Upper lobe of left lung (tissue), 6 donors: ENCODE measurements around the gene C16orf95. TPM values are rescaled to one million over a fixed set of nuclear protein-coding genes. Genes with fewer than 3 reads are reported as not detected.
A peak's percentile ranks its signal among the peaks of the same experiment; 100 is the strongest.
"Not testable (repeated sequence)": the region's sequence is repeated elsewhere in the genome, so short reads cannot be mapped to it uniquely, and the experiment has no call there.

Source experiments
- ATAC-seq, 2 donors: fragments of 200-7000 bp; cut with Tn5 transposase; one replicate each; pipeline ENCODE4 v1.9.1; 2022; ENCODE audit warnings: mild to moderate bottlenecking in 2 of 2, moderate library complexity in 2 of 2; ENCODE audit not compliant: low FRiP score in 2 of 2
- DNase-seq, 2 donors: peaks; one replicate each; pipeline ENCODE4 v3.0.0-alpha.2; 2019 to 2020
- H3K27ac ChIP-seq, 4 donors: fragments of 200-600 bp; sonication (generic); one replicate each; pipeline ENCODE4 v1.5.1; 2016 to 2019
- H3K27me3 ChIP-seq, 4 donors: fragments of 200-600 bp; sonication (generic); one replicate each; pipeline ENCODE4 v1.5.1; 2017 to 2019
- H3K36me3 ChIP-seq, 4 donors: fragments of 200-600 bp; sonication (generic); one replicate each; pipeline ENCODE4 v1.5.1; 2016 to 2019
- H3K4me1 ChIP-seq, 4 donors: fragments of 200-600 bp; sonication (generic); one replicate each; pipeline ENCODE4 v1.5.1; 2018 to 2019
- H3K4me3 ChIP-seq, 4 donors: fragments of 200-600 bp; sonication (generic); one replicate each; pipeline ENCODE4 v1.5.1; 2017 to 2019; ENCODE audit warnings: mild to moderate bottlenecking in 2 of 4, moderate library complexity in 1 of 4
- H3K9me3 ChIP-seq, 4 donors: fragments of 200-600 bp; sonication (generic); one replicate each; pipeline ENCODE4 v1.5.1; 2018 to 2019
- CTCF ChIP-seq, 6 experiments: fragments of 450-650 bp in 4 of 6; fragments of 200-600 bp in 2 of 6; sonication (generic) in 2 of 6; IDR thresholded peaks; one replicate each; pipeline ENCODE4 v1.5.1; 2016 to 2019; ENCODE audit warnings: antibody characterized with exemption in 6 of 6
- EP300 ChIP-seq, 4 donors: sonication (generic); formaldehyde crosslinking; IDR thresholded peaks; one replicate each; pipeline ENCODE4 v1.5.1; 2017; ENCODE audit warnings: antibody characterized with exemption in 4 of 4, control low read depth in 2 of 4
- POLR2A ChIP-seq, 4 donors: fragments of 450-650 bp; IDR thresholded peaks; one replicate each; pipeline ENCODE4 v1.5.1; 2016 to 2017; ENCODE audit warnings: antibody characterized with exemption in 4 of 4, mild to moderate bottlenecking in 2 of 4
- POLR2AphosphoS5 ChIP-seq, 2 donors: sonication (generic); formaldehyde crosslinking; IDR thresholded peaks; one replicate each; pipeline ENCODE4 v1.5.1; 2017; ENCODE audit warnings: antibody characterized with exemption in 2 of 2
- WGBS, 2 donors: methylation state at CpG; one replicate each; pipeline ENCODE4 v1.1.5; 2017 to 2018; 5-methylcytosine and 5-hydroxymethylcytosine counted together
- total RNA-seq, 6 donors: library from RNA; depleted of rRNA in 4 of 6; stranded (reverse); fragments of >200 nt in 4 of 6; gene quantifications; one replicate each; pipeline versions ENCODE4 v1.1.0 to v1.2.1, GENCODE V29; 2016 to 2021
- donor health status: DM: no; HTN: no; CAD: no; lungs with moderate emphysema.
- donor health status: DM: no; HTN: yes; CAD: no; lungs with severe emphysema.

The C16orf95 gene
- total RNA-seq, 6 donors from 2014 or later: 1.8 to 9.4 (median 3.4) TPM

GRCh38 chr16:87343753-87344050 is 26.5 kb upstream of the C16orf95 start:
- 92 to 93% methylated on average over 10 to 11 of the region's 11 CpGs for WGBS, 2 donors
- H3K9me3 ChIP-seq: no peaks in the 10 kb centered on the region
- ATAC-seq (no peak), DNase-seq (peak in 1 of 2 donors; percentile 63)
- no peak overlapping the region for H3K4me3 ChIP-seq
- H3K4me1 ChIP-seq: peaks cover 13 to 23% (median 15%) of the 10 kb centered on the region in 4 donors
- H3K36me3 ChIP-seq: peaks cover 9 to 70% (median 32%) of the 10 kb centered on the region in 4 donors
- no peak overlapping the region for H3K27ac ChIP-seq
- TF ChIP-seq POLR2A (IDR thresholded peaks at IDR 0.05) (no peak), POLR2AphosphoS5 (IDR thresholded peaks at IDR 0.05) (no peak), CTCF (IDR thresholded peaks at IDR 0.05) (no peak), EP300 (IDR thresholded peaks at IDR 0.05) (no peak)
- no peaks in the 10 kb centered on the region for H3K27me3 ChIP-seq

GRCh38 chr16:87342978-87343752 is 26.0 kb upstream of the C16orf95 start:
- Histone ChIP-seq H3K4me1 (peaks cover 13 to 23% (median 15%) of the 10 kb centered on the region in 4 donors), H3K27me3 (no peaks in the 10 kb centered on the region), H3K4me3 (no peak overlapping the region), H3K9me3 (no peaks in the 10 kb centered on the region), H3K36me3 (peaks cover 9 to 67% (median 36%) of the 10 kb centered on the region in 4 donors), H3K27ac (no peak overlapping the region)
- ATAC-seq (no peak), DNase-seq (peak in 1 of 2 donors; percentile 68)
- TF ChIP-seq EP300 (IDR thresholded peaks at IDR 0.05) (no peak), POLR2AphosphoS5 (IDR thresholded peaks at IDR 0.05) (no peak), CTCF (IDR thresholded peaks at IDR 0.05) (no peak), POLR2A (IDR thresholded peaks at IDR 0.05) (no peak)
- 88% methylated on average over 11 to 26 of the region's 26 CpGs for WGBS, 2 donors

GRCh38 chr16:87342504-87342903 is 25.3 kb upstream of the C16orf95 start:
- Histone ChIP-seq H3K27ac (no peak overlapping the region), H3K9me3 (no peaks in the 10 kb centered on the region), H3K27me3 (no peaks in the 10 kb centered on the region), H3K4me3 (no peak overlapping the region), H3K4me1 (peaks cover 13 to 23% (median 15%) of the 10 kb centered on the region in 4 donors), H3K36me3 (peaks cover 9 to 69% (median 36%) of the 10 kb centered on the region in 4 donors)
- TF ChIP-seq POLR2AphosphoS5 (IDR thresholded peaks at IDR 0.05): no peak
- TF ChIP-seq POLR2A (IDR thresholded peaks at IDR 0.05): no peak
- TF ChIP-seq CTCF (IDR thresholded peaks at IDR 0.05): no peak
- no peak for TF ChIP-seq EP300 (IDR thresholded peaks at IDR 0.05)
- ATAC-seq (no peak), DNase-seq (peak in 1 of 2 donors; percentile 63)
- 94 to 97% methylated on average over 6 to 20 of the region's 20 CpGs for WGBS, 2 donors

- Histone ChIP-seq H3K9me3 (no peaks in the 10 kb centered on the region), H3K36me3 (peaks cover 9 to 67% (median 40%) of the 10 kb centered on the region in 4 donors), H3K4me1 (peaks cover 9 to 15% (median 10%) of the 10 kb centered on the region in 4 donors), H3K4me3 (no peak overlapping the region), H3K27me3 (no peaks in the 10 kb centered on the region), H3K27ac (no peak overlapping the region)
- DNase-seq (no peak), ATAC-seq (no peak)
- 95 to 99% methylated on average over 5 of the region's 5 CpGs for WGBS, 2 donors
- TF ChIP-seq POLR2AphosphoS5 (IDR thresholded peaks at IDR 0.05): no peak
- TF ChIP-seq POLR2A (IDR thresholded peaks at IDR 0.05): no peak
- no peak for TF ChIP-seq CTCF (IDR thresholded peaks at IDR 0.05)
These were observed 23.0 kb upstream of the C16orf95 start for GRCh38 chr16:87340198-87340597.

GRCh38 chr16:87339724-87340105 is 22.5 kb upstream of the C16orf95 start:
- not testable (repeated sequence) for H3K4me3 ChIP-seq, H3K9me3 ChIP-seq, H3K27ac ChIP-seq, ATAC-seq, H3K27me3 ChIP-seq, H3K4me1 ChIP-seq
- peaks cover 9 to 72% (median 44%) of the 10 kb centered on the region in 4 donors for H3K36me3 ChIP-seq
- DNase-seq: peak in 1 of 2 donors; percentile 42
- 95 to 97% methylated on average over 11 of the region's 11 CpGs for WGBS, 2 donors
